Posterior cingulate gyrus (tissue), 11 donors: Measurements from ENCODE around the gene RIIAD1.
"Not testable (repeated sequence)": the region's sequence is repeated elsewhere in the genome, so short reads cannot be mapped to it uniquely, and the experiment has no call there.

Source experiments
- DNase-seq, 10 donors: peaks; one replicate each; pipeline versions ENCODE4 v3.0.0 to v3.0.0-alpha.2; 2020 to 2021; ENCODE audit warnings: mixed read lengths in 3 of 10
- intact Hi-C: fragments of 100-400 bp; cut with DNase I; formaldehyde crosslinking; loops from one replicate; pipeline ENCODE4 v1.15.1; 2023

RIIAD1 gene, protein sequence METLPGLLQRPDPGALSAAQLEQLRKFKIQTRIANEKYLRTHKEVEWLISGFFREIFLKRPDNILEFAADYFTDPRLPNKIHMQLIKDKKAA

DNA sequence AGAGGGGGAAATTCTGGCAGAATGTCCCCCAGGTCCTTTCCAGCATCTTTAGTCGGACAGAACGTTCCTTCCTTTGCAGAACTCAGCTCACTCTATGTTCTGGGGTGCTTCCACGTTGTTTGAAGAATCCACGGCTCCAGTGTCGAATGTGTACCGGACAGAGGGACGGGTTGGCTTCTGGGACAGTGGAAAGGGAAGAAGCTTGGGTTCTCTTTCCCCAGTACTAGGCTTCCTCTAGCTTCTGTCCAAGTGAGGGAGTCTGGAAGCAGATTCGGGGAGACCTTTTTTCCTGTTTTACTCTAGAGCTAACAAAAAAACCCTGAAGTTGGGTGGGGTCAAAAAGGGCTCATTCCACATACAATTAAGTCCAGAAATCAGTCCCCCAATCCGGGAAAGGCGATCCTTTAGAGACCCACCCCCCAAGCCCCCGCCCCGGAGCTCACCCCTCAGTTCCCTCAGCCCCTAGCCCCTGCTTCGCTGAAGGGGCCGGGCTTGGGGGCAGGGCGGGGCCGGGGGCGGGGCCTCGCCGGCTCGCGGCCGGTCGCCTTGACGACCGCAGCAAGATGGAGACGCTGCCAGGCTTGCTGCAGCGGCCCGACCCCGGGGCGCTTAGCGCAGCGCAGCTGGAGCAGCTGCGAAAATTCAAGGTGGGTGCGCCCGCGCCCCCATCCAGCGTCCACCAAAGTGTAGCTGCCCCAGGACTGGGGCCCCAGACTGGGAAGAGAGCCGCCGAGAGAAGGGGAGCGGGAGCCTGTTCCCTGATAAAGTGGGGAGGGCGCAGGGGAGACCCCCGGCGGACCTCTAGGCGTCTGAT is at the start of gene RIIAD1:
TSS of gene RIIAD1 (plus strand) at position 549 of the 814 bp plus-strand sequence. CDS start at position 564, 15 bp downstream.
- intact Hi-C loops, result no loop called here
- DNase-seq, result peak in 1 of 10 donors; percentile 85

DNA sequence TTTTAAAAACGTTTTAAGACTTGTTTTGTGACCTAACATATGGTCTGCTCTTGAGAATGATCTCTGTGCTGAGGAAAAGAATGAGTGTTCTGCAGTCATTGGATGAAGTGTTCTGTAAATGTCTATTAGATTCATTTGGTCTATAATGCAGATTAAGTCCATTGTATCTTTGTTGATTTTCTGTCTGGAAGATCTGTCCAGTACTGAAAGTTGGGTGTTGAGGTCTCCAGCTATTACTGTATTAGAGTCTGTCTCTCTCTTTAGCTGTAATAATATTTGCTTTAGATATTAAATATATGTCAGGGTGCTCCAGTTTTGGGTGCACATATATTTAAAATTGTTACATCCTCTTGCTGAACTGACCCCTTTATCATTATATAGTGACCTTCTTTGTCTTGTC is 47.9 kb upstream of the RIIAD1 start:
- intact Hi-C loops, result no loop called here
- DNase-seq, result no peak

DNA sequence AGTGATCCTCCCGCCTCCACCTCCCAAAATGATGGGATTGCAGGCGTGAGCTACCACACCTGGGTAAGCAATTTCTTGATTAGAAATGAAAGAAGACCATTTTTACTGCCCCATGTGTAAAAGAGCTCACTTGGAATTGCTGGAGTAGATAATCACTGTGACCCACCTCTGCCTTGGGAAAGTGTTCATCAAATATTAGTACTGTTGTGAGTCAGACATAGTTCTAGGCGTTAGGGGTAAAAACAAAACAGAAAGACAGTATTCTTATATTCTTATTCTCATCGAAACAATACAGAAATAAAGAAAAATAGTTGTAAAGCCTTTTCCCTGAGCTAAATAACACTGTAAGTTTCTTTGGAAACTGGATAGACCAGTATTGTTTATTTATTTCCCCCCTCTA is 40.9 kb upstream of the RIIAD1 start:
- intact Hi-C loops, result no loop called here
- no peak for DNase-seq

DNA sequence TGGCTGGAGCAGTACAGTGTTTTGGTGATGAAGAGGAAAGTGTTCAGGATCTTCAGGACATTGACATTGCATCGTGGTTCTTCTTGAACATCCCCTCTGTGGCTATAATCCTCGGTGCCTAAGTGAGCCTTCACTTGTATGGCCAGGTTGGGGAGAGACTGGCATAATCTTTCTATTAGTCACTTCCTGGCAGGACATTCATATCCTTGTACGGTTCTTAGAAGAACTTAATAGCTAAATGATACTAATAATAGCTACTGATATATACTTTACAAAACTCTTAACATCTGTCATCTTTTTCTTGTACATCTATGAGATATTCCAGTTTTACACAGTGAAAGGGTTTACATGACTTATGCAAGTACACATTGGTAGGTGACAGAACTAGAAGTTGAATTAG is 40.5 kb upstream of the RIIAD1 start:
- intact Hi-C loops, result no loop called here
- DNase-seq, result no peak

DNA sequence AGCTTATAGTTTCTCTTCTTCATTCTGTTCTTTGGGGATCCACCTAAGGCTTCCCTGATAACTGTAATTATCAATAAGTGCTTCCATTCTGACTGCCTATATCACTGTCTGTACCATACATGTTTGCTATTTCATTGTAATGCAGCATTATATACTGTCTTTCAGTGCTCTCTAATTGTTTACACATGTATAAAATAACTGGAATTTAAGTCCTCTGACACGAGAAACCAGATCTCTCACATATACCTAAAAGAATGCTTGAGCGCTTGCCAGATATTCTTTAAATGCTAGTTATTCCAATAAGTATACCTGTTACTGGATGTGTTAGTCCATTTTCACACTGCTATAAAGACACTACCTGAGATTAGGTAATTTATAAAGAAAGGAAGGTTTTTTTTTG is 39.4 kb upstream of the RIIAD1 start:
- intact Hi-C loops, result no loop called here
- no peak for DNase-seq

DNA sequence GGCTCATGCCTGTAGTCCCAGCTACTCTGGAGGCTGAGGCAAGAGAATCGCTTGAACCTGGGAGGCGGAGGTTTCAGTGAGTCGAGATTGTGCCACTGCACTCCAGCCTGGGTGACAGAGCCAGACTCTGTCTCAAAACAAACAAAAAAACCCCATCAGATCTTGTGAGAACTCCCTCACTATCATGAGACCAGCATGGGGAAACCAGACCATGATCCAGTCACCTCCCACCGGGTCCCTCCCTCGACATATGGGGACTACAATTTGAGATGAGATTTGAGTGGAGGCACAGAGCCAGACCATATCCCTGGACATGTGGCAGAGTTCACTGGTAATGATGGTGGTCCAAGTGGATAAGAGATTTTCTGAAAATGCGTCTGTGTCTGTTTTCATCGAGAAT is 38.4 kb upstream of the RIIAD1 start:
- DNase-seq, intact Hi-C loops: not testable (repeated sequence)

DNA sequence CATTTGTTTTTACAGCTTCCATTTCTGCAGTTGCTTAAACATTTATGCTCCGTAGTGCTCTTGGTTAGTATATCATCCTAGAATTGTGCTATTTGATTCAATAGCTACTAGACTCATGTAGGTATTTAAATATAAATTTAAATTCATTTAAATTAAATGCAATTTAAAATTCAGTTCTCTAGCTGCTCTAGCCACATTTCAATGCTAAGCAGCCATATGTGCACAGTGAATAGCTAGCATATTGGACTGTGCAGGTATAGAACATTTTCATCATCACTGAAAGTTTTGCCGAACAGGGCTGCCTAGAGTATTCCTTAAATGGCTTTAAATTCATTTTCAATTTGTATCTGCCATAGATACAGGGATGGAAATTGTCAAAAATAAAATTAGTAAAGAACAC is 37.2 kb upstream of the RIIAD1 start:
- no peak for DNase-seq
- intact Hi-C loops, result no loop called here

DNA sequence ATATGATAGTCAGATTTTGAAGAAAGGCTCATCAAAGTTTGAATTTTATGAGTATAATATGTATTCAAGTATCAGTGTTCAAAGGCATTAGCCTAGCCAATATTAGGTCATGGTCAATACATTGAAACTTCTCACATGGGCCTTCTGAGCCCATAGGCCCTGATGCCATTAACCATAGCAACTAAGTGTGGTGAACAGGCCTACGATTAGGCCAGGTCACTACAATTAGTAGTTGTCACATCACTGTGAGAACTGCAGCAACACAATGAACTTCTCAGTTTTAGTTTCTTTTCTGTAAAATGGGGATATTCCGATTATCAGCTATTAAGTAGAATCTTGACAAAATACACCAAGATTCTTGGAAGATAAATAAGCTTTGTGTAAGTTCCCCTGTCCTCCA is 34.8 kb upstream of the RIIAD1 start:
- DNase-seq, result no peak
- intact Hi-C loops, result no loop called here

DNA sequence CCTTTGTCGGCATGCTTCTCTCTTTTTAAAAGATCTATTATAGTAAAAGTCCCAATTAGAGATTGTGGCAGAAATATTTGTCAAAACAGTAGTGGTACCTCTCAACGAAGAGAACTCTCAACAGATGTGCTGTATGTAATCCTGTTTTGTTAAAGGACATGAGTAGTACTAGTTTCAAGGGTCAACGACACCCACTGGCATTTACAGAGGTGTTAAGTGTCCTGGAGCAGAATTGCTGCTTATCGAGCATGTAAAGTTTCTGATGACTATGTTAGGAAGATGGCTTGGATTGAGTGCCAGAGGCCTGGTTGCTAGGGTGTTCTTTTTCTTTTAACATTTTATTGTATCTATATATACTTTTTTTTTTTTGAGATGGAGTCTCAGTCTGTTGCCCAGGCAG is 31.8 kb upstream of the RIIAD1 start:
- DNase-seq, result no peak

DNA sequence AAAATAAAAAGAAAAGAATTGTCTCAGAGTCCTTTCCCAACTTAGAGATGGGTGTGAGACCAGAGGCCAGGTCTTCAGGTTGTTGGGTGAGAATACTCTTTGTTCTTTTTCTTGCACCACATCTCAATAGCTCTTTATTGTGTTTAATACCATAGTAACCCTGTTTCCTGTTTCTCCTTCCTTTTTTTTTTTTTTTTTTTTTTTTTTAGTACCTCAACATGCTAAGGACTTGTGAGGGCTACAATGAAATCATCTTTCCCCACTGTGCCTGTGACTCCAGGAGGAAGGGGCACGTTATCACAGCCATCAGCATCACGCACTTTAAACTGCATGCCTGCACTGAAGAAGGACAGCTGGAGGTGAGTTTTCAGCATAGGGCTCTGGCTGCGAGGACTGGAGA is 29.1 kb upstream of the RIIAD1 start:
- intact Hi-C loops, result loop anchor here (10.0 kb wide), 1 partner anchor 193 kb away; no protein-coding TSS in a partner anchor
- no peak for DNase-seq

More for the DNA sequence above, 31.8 kb upstream of the RIIAD1 start:
- intact Hi-C loops, result no loop called here

DNA sequence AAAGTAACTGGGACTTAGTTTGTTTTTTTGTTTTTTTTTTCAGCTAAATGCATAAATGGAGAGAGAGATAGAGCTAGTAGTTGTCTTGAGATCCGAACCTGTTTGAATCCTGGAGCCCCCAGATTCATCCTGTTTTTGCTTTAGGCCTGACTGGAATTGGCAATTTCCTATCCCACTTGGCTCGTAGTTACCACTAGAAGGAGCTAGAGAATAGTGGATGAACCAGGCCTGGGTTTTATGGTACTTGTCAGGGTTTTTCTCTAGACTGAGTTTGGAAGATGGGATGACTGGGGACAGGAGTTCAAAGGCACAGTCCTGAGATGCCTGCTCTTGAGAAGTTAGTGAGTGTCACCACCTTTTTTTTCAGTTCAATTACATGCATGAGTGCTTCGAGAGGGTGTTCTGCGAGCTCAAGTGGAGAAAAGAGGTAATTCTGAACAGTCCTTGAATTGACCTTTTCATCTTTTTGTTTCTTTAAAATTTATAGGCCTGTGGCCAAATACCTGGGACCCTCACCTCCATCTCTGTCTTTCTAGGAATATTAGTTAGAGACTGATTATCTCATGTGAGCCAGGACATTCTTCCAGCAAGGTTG is 28.2 kb upstream of the RIIAD1 start:
- no peak for DNase-seq
- intact Hi-C loops, result loop anchor here (1.0 to 10.0 kb wide), 2 partner anchors 42 to 192 kb away; no protein-coding TSS in a partner anchor

DNA sequence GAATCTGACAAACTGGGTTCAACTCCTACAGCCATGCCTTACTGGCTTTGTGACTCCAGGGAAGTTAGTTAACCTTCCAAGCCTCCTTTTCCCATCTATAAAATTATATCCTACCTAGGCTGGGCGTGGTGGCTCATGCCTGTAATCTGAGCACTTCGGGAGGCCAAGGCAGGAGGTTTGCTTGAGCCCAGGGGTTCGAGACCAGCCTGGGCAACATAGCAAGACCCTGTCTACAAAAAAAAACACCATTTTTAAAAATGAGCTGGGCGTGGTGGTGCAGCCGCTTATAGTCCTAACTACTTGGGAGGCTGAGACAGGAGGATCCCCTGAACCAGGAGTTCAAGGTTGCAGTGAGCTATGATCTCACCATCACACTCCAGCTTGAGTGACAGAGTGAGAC is 19.8 kb upstream of the RIIAD1 start:
- no peak for DNase-seq
- intact Hi-C loops, result no loop called here

DNA sequence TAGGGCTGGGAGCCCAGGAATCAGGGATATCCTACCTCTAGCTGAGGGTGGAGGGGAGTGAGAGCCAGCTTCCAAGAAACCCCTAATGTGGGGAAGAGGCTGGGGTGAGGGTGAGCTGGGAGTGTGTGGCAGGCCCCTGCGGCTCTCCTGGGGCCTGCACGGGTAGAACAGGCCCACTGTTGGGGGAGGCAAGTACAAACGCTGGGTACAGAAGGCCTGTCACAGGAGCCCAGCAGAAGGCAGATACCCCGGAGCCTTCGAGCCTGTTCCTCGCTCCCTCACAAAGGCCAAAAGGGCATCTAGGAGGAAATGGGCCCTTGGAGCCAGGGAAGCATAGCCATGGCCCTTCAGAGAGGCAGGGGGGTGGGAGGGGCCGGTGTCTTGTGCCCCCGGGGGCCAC is 18.4 kb upstream of the RIIAD1 start:
- intact Hi-C loops, result no loop called here
- no peak for DNase-seq

DNA sequence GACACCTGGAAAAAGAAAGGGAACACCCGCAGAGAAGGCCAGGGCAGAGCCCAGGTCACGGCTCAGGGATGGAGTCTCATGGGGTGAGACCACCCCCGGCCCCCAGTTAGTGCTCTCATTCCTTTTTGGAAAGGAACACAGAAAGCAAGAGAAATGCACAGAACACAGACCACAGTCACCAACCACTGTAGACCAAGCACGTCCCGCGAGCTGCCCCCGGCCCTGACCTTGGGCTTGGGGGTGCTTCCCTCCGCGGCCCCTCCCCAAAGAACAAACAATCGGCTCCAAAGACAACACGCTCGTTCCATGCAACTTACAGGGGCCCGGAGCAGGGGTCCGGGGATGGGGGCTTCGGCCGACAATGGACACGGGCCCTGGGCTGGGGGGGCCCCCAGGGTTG is 17.5 kb upstream of the RIIAD1 start:
- intact Hi-C loops, result no loop called here
- no peak for DNase-seq

DNA sequence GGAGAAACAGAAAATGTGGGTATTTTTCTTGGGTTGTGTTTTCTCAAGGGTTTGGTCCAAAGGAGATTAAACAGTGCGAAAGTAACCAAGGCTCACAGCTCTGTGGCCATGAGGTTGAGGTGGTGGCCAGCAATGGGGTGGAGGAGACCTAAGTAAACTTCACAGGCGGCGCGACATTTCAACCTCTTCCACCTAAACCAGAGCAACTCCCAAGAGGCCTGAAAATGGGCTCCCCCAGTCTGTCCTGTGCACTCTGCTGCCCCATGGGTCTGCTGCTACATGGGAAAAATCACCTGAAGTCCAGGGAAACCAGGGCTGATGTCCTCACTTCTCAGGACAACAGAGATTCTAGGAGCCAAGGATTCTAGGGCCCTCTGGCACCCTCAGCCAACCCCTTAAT is 17.1 kb upstream of the RIIAD1 start:
- intact Hi-C loops, result no loop called here
- no peak for DNase-seq

DNA sequence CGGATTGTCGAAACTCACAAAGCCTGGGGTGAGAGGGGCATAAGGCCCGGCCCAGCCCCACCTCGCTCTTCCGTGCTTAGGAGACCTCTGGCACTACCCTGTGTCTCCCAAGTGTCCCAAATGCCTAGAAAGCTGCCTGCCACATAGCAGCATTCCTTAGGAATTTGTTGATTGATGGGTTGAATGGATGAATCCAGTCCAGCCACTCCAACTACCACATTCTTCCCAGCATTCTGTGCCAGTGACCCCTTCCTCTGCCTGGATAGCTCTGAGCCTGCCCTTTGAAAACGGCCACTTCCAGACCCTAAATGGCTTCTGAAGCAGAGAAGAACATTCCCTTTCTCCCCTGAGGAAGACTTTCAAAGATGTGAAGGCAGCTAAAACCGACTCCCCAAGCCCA is 16.2 kb upstream of the RIIAD1 start:
- intact Hi-C loops, result no loop called here
- no peak for DNase-seq

DNA sequence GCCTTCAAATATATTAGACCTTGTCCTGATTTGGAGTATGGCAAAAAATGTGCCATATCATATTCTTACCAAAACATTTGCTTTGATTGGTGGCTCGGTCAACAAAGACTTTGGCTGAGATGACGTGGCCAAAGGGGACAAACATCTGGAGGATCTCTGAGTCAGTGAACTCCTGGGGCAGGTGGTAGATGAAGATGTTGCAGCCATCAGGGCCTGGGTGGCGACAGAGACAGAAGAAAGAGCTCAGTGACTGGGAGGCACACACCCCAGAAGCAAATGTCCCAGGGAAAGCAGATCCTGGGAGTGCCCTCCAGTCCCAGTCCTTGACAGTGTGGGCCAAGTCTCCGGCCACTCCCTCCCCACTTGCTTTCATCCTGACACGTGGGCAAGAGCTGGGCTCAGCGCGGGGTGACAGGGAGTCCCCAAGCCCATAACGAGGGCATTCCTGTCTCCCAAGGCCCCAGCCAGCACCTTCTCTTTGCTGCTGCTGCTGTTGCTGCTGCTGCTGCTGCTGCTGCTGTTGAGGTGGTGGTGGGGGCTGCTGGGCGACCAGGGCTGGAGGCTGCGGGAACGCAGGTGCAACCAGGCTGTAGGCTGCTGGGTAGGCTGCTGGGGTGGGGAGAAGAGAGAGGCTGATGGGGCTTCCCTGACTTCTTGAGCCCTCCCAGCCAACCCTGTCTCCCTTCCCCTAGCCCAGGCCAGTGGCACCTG is 15.4 kb upstream of the RIIAD1 start:
- peak in 1 of 10 donors; percentile 85 for DNase-seq
- intact Hi-C loops, result no loop called here

DNA sequence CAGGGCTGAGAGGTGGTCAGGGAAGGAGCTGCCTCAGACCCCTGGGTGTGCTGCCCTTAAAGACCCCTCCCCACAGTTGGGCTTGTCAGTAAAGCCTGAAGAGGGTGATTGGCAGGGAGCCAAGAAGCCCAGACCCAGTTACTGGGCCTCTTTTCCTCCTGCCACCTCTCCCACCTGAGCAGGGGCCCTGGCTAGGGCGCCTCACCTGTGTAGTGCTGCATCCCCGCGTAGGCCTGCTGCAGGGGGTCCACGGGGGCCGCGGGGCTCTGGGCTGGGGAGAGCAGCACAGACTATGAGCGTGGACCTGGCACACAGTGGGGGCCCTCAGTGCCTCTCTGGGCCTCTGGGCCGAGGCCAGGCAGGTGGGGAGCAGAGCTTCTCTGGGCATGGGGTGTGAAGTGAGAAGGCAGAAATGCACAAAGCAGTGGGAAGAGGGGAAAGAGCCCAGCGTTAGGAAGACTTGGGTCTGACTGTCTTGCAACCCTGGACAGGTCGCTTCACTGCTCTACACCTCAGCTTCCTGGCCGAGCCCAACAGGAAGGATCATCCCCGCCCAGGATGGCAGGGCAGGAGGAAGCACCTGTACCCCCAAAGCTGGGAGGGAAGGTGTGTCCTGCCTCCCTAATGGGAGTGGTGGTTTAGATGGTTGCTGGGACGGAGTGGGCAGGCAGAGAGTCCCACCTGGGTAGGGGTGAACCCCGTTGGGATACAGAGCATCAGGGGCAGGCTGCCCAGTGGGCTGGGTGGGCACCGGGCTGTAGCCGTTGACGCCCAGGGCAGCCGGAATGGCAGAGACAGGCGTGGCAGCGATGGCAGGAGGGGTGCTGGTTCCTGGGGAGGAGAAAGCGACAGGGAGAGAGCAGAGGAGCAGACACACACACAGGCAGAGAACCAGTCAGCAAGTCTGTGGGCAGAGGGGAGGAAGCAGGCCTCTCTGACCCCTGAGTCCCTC is 14.6 kb upstream of the RIIAD1 start:
- DNase-seq, result no peak
- intact Hi-C loops, result no loop called here

DNA sequence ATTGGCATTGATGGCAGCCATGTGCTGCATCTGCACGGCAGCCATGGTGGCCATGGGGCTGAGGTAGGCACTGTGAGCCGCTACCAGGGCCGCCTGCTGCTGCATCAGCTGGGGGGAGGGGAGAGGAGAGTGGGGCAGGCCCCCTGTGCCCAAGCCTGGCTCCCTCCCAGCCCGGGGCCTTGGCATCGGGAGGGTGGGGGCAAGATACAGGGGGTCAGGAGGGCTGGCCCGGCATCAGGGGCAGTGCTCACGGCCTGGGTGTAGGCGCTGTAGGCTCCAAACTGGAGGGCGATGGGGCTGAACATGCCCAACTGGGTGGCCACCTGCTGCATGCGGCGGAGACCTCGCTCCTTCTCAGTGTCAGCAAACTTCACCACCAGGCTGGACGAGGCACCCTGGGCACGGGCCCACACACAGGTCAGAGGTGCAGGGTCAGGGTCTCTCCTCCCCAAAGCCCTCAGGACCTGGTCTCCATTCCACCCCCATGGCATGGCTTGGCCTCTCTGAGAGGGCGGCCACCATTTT is 13.7 kb upstream of the RIIAD1 start:
- DNase-seq, result no peak

DNA sequence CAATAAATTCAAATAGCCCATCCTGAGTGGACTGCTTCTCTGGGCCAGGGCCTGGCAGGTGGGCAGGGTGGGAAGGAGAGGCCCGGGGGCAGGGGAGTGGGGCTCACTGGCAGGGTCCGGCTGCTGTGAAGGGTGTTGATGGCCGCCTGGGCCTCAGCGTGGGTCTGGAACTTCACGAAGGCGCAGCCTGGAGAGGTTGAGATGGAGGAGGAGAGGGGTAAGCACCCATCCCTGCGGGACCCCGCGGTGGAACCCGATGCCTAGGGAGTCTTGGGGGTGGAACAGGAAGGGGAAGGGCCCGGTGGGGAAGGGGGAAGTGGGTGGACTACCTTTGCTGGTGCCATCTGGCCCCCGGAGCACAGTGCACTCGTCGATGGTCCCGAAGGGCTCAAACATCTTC is 12.4 kb upstream of the RIIAD1 start:
- DNase-seq, result no peak
- intact Hi-C loops, result no loop called here

More for the DNA sequence above, 13.7 kb upstream of the RIIAD1 start:
- intact Hi-C loops, result no loop called here
